ENCODE results near the gene TMPO.

TMPO gene

GRCh38 chr12:98514982-98515286 lies 456 bp upstream of the TMPO start:
- Histone ChIP-seq H3K4me3 (peak overlapping the region; percentile 94), H3K27ac (peak overlapping the region; percentile 93 to 95)
- TF ChIP-seq, protein P1, sequence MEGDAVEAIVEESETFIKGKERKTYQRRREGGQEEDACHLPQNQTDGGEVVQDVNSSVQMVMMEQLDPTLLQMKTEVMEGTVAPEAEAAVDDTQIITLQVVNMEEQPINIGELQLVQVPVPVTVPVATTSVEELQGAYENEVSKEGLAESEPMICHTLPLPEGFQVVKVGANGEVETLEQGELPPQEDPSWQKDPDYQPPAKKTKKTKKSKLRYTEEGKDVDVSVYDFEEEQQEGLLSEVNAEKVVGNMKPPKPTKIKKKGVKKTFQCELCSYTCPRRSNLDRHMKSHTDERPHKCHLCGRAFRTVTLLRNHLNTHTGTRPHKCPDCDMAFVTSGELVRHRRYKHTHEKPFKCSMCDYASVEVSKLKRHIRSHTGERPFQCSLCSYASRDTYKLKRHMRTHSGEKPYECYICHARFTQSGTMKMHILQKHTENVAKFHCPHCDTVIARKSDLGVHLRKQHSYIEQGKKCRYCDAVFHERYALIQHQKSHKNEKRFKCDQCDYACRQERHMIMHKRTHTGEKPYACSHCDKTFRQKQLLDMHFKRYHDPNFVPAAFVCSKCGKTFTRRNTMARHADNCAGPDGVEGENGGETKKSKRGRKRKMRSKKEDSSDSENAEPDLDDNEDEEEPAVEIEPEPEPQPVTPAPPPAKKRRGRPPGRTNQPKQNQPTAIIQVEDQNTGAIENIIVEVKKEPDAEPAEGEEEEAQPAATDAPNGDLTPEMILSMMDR (IDR thresholded peaks at IDR 0.05) = no peak
- no peak for DNase-seq (ENCODE audit: low spot score)

DNA sequence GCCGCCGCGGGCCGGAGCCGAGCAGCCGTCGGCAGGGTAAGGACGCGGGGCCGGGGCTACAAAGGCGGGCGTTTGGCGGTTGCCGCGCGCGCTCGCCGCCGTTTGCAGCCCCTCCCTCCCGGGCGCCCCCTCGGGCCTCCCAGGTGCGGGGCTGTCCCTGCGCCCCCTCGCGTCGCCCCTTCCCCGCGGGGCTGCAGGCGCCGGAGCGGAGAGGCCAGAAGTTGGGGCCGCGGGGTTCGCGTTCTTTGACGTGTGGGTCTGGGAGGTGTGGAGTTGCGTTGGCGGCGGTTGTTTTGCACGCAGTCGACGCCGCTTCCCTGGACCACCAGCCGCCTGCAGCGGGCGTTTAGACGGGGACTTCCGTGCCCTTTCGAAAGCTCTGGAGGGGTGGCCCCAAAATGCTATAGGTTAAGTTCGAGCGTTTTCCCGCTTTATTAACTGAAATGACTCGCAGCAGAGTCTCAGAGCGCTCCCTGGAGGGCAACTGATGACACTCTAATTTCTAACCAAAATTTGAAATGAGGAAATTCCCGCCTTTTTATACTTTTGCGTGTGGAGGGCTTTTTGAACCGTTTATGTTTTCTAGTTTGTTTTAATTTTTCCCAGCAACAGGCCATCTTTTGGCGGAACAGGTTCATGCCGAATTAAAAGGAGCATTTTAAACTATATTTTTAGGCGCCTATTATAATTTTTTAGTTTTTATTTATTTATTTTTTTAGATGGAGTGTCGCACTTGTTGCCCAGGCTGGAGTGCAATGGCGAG lies 902 bp downstream of the TMPO start:
- TF ChIP-seq, protein P1 (IDR thresholded peaks at IDR 0.05) = peak; percentile 47
- Histone ChIP-seq H3K27ac (peak overlapping the region; percentile 93 to 95), H3K4me3 (peak overlapping the region; percentile 94)
- DNase-seq (ENCODE audit: low spot score) = no peak

DNA sequence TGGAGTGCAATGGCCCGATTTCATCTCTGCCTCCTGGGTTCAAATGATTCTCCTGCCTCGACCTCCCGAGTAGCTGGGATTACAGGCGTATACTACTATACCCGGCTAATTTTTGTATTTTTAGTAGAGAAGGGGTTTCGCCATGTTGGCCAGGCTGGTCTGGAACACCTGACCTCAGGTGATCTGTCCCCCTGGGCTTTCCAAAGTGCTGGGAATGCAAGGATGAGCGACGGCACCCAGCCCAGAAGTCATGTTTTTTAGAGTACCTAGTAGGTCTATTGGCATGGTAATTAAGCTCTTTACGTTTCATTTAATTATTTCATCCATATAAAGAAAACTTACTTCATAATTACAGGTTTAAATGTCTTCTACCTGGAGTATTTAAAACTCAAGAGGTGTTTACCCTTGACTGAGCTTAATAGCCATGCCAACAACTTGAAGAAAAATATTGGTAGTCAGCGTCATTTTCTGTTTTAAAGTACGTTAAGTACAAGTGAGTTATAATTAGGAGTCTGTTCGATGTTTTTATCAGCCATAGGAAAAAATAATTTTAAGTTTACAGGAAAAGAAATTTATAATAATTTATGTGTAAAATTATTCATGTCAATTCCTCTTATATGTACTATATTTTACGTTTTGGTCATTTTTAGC lies 4.0 kb downstream of the TMPO start:
- H3K27ac ChIP-seq = no peak overlapping the region
- no peak for DNase-seq (ENCODE audit: low spot score)
- no peak overlapping the region for H3K4me3 ChIP-seq
- TF ChIP-seq, protein P1 (IDR thresholded peaks at IDR 0.05) = no peak

GRCh38 chr12:98530068-98530467 lies 14.7 kb downstream of the TMPO start:
- no peak for DNase-seq (ENCODE audit: low spot score)
- H3K27ac ChIP-seq = no peak overlapping the region
- no peak overlapping the region for H3K4me3 ChIP-seq
- TF ChIP-seq, protein P1 (IDR thresholded peaks at IDR 0.05) = no peak

DNA sequence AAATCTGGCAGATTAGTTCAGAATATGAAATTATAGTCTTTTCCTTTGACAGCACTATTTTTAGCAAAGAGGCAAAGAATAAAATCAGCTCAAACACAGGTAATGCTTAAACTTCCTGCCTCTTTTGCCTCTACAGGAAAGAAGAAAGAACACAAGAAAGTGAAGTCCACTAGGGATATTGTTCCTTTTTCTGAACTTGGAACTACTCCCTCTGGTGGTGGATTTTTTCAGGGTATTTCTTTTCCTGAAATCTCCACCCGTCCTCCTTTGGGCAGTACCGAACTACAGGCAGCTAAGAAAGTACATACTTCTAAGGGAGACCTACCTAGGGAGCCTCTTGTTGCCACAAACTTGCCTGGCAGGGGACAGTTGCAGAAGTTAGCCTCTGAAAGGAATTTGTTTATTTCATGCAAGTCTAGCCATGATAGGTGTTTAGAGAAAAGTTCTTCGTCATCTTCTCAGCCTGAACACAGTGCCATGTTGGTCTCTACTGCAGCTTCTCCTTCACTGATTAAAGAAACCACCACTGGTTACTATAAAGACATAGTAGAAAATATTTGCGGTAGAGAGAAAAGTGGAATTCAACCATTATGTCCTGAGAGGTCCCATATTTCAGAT lies 17.4 kb downstream of the TMPO start:
- Histone ChIP-seq H3K27ac (no peak overlapping the region), H3K4me3 (no peak overlapping the region)
- TF ChIP-seq, protein P1 (IDR thresholded peaks at IDR 0.05) = peak; percentile 26
- DNase-seq (ENCODE audit: low spot score) = no peak

DNA sequence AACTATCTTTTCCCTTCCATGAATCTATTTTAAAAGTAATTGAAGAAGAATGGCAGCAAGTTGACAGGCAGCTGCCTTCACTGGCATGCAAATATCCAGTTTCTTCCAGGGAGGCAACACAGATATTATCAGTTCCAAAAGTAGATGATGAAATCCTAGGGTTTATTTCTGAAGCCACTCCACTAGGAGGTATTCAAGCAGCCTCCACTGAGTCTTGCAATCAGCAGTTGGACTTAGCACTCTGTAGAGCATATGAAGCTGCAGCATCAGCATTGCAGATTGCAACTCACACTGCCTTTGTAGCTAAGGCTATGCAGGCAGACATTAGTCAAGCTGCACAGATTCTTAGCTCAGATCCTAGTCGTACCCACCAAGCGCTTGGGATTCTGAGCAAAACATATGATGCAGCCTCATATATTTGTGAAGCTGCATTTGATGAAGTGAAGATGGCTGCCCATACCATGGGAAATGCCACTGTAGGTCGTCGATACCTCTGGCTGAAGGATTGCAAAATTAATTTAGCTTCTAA lies 18.4 kb downstream of the TMPO start:
- no peak overlapping the region for H3K27ac ChIP-seq
- TF ChIP-seq, protein P1 (IDR thresholded peaks at IDR 0.05) = no peak
- no peak for DNase-seq (ENCODE audit: low spot score)
- no peak overlapping the region for H3K4me3 ChIP-seq
